Left ventricle myocardium superior (tissue), 1 donor: ENCODE results near the gene NPC2. TPM values are rescaled to one million over a fixed set of nuclear protein-coding genes. Genes with fewer than 3 reads are reported as not detected.

Experiments used
- ATAC-seq: fragments of 200-7000 bp; cut with Tn5 transposase; one replicate; pipeline ENCODE4 v1.9.1; 2020; ENCODE audit warnings: mild to moderate bottlenecking, moderate library complexity
- DNase-seq: peaks from one replicate; pipeline ENCODE4 v3.0.0-alpha.2; 2020
- intact Hi-C: fragments of 100-400 bp; cut with micrococcal nuclease; formaldehyde crosslinking; loops from one replicate; pipeline ENCODE4 v1.11.0; 2022
- total RNA-seq: library from RNA; stranded (reverse); fragmentation: NEBNext Ultra II Directional; extraction: Animal tissue kit (Norgen Biotek cat#: 25700); gene quantifications from one replicate; pipeline ENCODE4 v1.2.1, GENCODE V29; 2021
- donor health status: DM: no; HTN: yes; CAD: no; lungs with severe emphysema.

The NPC2 gene
- total RNA-seq, 1 donor from 2014 or later, result 105 TPM

DNA sequence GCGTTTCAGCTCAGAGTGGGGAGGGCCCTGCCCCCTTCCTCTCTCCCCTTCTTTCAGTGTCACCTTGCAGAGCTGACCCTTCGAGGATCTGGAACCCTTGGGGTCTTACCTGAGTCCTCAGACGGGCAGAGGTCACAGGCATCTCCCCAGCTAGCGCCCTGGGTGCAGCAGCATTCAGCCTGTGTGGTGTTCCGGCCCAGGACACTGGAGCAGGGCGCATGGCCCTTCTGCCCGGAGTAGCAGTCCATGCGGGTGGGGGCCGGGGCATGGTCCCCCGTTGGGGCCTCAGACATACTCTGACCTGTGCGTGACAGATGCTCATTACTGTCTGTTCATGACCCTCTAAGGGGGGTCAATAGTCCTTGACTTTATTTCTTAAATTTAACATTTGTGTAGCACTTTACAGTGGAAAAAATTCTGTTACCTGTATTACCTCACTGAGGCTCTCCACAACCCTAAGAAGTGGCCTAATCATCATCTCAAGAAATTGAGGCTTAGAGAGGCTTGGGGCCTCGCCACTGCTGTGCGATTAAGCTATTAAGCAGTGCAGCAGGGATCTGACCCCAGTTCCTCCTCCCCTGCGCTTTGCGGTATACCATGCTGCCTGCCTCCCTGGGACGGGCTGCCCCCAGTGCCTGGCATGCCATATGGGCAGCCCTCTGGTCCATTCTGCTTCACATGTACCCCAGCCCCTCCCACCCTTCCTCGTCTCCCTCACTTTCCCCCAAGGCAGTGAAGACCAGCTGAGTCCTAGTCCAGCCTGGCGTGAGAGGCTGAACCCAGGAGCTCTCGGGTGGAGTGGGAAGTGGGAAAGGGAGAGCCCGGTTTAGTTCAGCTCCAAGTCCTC lies 12.0 kb upstream of the NPC2 start:
- DNase-seq (no peak), ATAC-seq (no peak)
- intact Hi-C loops, result no loop called here

DNA sequence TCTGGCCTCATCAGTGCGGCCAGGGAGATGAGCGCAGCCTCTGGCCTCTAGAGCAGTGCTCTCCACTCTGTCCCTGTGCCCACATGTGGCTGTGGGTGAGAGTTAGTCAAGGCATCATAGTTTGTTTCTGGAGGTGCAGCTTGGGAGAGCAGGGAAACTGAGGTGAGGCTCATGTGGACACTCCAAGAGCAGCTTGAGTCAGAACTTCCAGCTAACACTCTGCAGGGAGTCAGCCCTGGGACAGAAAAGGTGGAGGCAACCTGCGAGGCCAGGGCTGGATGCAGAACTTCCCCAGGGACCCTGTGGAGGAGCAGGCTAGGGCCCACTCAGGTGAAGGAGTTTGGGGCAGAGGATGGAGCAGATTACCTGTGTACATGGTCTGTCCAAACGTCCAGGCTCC lies 11.3 kb upstream of the NPC2 start:
- ATAC-seq (no peak), DNase-seq (no peak)
- intact Hi-C loops, result no loop called here

GRCh38 chr14:74503938-74504335 lies 10.8 kb upstream of the NPC2 start:
- DNase-seq (no peak), ATAC-seq (no peak)
- intact Hi-C loops, result no loop called here

DNA sequence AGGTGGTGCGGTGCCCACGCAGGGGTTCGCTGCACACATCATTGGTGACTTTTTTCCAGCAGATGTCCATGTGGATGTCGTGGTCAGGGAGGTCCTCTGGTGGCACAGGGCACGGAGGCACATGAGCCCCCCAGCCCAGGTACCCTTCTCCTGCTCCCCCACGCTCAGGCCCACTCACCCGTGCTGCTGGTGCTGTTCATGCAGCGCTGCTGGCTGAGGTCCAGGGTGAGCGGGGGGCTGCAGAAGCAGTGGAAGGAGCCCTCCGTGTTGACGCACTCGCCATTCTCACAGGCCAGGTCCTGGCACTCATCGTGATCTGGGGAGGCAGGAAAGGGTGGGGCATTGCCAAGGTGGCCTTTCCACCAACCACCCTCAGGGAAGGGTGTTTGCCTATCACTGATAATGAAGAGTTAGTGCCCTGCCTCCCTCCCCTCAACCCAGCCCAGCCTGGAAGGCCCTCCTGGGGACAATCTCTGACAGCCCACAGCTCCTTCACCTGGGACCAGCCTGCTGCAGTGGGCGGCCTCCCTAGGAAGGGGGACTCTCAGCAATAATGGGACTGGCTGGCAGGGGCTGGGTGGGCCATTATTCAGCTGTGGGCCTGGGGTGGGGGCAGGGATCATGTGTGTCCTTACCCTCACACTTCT lies 10.3 kb upstream of the NPC2 start:
- DNase-seq (no peak), ATAC-seq (no peak)
- intact Hi-C loops, result no loop called here

- DNase-seq (no peak), ATAC-seq (peak; percentile 25)
- intact Hi-C loops, result no loop called here
These were observed 9.3 kb upstream of the NPC2 start for GRCh38 chr14:74502236-74503019.

DNA sequence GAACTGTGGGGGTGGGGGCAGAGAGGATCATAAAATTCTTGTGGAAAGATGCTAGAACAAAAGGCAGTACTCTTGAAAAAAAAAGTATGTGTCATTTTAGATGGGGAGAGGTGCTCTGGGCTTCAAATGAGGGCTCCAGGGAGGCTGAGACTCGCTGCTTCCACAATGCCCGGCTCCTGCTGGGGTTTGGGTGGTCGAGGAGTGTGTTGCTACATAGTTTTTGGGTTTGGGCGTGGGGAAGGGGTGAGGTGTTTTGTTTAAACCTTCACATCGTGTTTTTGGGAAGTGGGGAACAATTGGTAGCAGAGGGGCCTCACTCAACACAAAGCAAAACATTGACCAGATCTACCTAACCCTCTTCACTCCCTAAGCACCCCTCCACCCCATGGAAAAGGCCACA lies 8.6 kb upstream of the NPC2 start:
- DNase-seq (no peak), ATAC-seq (no peak)
- intact Hi-C loops, result no loop called here

- peak; percentile 81 for DNase-seq
- intact Hi-C loops, result no loop called here
These were observed 8.1 kb upstream of the NPC2 start for GRCh38 chr14:74501135-74501614.

GRCh38 chr14:74500417-74501134 lies 7.5 kb upstream of the NPC2 start:
- DNase-seq, result no peak
- no peak for ATAC-seq
- intact Hi-C loops, result no loop called here

More at GRCh38 chr14:74501135-74501614, 8.1 kb upstream of the NPC2 start:
- ATAC-seq, result peak; percentile 55

DNA sequence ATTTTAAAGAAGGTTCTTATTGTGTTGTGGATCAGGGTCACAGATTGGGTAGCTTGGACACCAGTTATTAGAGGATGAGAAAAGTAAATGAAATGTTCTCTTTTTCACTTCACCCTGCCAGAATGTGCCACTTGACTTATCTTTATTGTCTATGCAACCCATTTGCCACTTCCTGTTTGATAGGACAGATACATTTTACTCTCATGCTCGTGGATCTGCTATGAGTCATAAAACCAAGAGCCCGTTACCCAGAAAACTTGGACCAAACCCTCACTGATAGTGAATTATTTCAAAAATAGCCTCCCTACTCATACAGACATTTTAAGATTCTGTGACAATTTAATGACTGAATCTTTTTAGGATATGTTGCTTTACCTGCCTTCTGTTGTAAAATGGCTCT lies 2.3 kb upstream of the NPC2 start:
- ATAC-seq, result no peak
- intact Hi-C loops, result no loop called here
- DNase-seq, result no peak

DNA sequence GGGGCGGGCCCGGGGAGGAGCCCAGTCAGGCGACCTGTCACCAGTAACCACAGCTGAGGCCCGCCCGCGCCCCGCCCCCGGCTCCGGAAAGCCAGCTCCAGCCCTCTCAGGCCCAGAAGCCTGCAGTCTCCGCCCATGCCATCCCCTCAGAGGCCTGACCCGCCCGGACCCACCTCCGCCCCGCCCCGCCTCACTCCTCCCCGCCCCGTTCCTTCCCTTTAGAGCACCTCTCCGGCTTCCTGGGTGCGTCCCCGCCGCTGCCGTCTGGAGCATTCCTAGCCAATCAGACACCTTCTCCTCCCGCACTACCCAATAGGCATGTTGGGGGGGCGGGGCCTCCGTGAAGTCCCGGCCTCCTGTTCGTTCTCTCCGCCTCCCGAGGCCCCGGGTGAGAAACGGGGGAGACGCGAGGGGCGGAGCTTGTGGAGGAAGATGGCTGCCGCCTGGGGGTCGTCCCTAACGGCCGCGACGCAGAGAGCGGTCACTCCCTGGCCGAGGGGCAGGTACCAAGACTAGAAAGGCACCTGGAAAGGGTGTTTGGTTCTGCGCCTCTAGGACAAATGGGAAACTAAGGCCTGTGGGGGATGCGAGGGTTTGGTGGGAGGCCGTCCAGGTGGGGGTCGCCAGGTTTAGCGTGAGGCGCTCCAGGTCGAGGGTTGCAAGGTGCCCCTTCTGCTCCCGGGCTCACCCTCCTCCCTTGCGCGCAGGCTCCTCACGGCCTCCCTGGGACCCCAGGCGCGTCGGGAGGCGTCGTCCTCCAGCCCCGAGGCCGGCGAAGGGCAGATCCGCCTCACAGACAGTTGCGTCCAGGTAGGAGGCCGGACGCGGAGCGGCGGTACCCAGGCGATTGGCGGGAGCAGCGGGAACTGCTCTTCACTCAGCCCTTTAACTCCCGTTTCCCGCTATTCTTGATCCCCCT lies 497 bp upstream of the NPC2 start, which contains the start of gene ISCA2:
TSS of gene ISCA2 (plus strand) at position 423 of the 919 bp plus-strand sequence. CDS start at position 433, 10 bp downstream.
- intact Hi-C loops, result no loop called here
- ATAC-seq (peak; percentile 95), DNase-seq (peak; percentile 100)

DNA sequence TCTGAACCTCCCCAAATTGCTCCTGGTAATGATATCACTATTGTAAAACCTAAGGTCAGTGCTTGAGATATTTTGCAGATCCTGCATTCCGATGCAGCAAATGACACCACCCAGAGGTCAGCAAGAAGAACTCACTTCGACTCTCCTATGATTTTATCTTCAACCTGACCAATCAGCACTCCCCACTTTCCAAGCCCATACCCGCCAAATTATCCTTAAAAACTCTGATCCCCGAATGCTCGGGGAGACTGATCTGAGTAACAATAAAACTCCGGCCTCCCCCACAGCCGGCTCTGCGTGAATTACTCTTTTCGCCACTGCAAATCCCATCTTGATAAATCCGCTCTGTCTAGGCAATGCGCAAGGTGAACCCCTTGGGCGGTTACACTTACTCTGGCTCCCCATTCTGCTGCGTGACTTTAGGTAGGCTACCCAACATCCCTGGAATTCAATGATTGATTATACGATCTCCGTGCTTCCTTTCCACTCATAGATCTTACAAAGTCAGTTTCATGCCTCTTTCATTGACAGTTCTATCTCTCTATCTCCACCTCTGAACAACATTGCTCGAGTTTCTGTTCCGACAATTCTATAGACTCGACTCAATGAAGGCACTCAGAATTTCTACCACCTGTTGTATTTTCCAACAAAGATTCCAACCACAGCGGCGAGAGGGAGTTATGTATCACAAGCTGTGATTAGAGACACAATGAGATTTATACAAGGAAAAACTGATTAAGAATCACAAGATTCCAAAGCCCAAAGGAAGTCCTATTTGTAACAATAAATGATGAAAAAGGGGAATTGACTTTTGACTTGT lies 939 bp downstream of the NPC2 start:
- no peak for ATAC-seq
- intact Hi-C loops, result no loop called here
- no peak for DNase-seq

GRCh38 chr14:74490486-74490885 lies 2.6 kb downstream of the NPC2 start:
- intact Hi-C loops, result no loop called here
- DNase-seq (no peak), ATAC-seq (no peak)

- no peak for DNase-seq
- intact Hi-C loops, result no loop called here
- no peak for ATAC-seq
These were observed 4.2 kb downstream of the NPC2 start for GRCh38 chr14:74488786-74489397.

DNA sequence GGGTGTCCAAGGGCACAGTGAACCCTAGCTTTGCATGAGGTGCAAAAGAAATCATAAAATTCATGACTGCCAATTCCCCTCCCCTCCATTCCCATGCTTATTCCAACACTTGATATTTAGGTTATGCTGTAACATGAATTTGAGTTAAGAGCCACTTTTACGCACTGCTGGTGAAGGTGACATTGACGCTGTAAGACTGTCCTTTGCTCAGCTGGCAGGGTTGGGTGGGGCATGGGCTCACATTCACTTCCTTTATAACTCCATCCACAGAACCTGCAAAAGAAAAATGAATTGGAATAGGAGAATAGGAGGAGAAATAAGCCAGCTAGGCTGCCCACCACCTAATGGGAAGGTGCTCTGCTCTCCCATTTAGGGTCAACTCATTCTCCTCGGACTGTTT lies 6.9 kb downstream of the NPC2 start:
- DNase-seq, result no peak
- peak; percentile 41 for ATAC-seq
- intact Hi-C loops, result no loop called here

DNA sequence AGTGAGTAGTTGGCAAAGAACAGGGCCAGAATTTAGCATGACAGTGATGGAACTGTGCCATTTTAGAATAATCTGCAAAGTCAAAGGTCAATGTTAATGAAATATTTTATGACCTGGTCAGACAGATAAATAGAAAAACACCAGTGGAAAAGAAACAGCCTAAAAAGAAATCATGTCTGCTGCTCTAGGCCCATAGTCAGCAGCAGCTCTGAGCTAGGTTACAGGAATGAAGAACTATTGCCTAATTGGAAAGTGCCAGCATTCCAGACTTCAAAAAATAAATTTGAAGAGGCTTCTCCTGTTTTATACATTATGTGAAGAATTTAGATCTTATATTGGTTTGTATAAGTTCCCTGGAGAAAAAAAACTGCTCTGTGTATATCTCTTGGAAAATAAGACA lies 9.8 kb downstream of the NPC2 start:
- intact Hi-C loops, result no loop called here
- ATAC-seq (no peak), DNase-seq (no peak)

DNA sequence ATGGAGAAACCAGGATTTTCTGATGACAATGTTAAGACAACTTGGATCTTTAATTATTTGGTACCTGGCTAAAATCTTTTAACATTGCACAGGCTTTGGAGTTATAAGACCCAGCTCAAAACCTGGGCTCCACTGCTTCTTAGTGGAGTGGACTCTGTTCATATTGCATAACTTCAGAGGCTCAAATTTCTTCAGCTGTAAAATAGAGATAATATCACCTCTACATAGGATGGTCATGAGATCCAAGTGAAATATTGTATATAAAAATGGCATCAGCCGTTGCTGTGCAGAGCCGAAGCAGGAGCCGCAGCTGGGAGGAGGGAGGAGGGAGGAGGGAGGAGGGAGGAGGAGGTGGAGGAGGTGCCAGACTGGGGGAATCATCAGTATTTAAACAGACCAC lies 10.5 kb downstream of the NPC2 start:
- intact Hi-C loops, result no loop called here
- no peak for DNase-seq
- ATAC-seq, result no peak

DNA sequence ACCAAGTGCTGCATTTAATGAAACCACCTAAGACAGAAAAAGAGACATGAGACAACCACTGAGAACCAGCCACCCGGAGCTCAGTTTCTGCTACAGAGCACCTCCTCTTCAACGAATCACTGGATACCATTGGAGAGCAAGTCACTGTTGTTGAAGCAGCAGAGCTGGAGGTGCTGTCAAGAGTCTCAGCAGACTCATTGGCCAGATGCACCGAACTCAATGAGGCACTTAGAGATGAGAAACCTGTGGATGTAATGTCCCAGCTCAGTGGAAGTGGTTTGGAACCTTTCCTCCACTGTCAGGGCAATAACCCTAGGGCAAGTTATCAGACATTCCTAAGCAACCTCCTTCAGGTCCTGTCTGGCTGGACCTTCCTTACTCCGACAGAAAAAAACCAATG lies 13.1 kb downstream of the NPC2 start:
- no peak for DNase-seq
- intact Hi-C loops, result no loop called here
- no peak for ATAC-seq
